ENCODE measurements around the gene SUN1. TPM values are rescaled to one million over a fixed set of nuclear protein-coding genes. Genes with fewer than 3 reads are reported as not detected.

The SUN1 gene
- total RNA-seq, 1 experiment from 2014 or later = 181 TPM

DNA sequence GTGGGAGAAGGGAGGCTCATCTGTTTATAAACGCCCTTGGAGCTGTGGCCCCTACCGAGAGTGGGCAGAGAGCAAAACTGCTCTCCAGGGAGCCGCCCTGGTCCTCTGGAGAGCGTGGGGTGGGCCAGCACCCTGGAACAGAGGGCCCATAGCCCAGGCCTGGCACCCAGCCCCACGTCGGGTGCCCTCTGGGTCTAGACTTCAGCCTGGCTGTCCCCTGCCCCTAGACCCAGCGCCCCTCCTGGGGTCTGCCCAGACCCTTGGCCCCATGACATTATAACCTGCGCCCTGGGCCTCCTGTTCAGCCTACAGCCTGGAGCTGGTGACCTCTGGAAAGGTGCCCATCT lies 68.7 kb downstream of the SUN1 start:
- Histone ChIP-seq H3K27me3 (ENCODE audit: insufficient read depth, low read length) (0 out of 2 replicates have a peak, but pooled peaks cover 2% of the 10 kb centered on the region), H3K36me3 (ENCODE audit: control insufficient read depth in 1 of 2, insufficient read depth in 2 of 2, low read length in 2 of 2) (peaks cover 4 to 7% of the 10 kb centered on the region in 2 experiments; a peak in 2 of 4 replicates), H3K9ac (ENCODE audit: low read length) (no peak overlapping the region), H2AFZ (ENCODE audit: low read depth, low read length, poor library complexity, severe bottlenecking) (no peak overlapping the region), H3K9me2 (ENCODE audit: insufficient read depth) (no peaks in the 10 kb centered on the region), H3K4me1 (ENCODE audit: control insufficient read depth in 1 of 2, insufficient read depth in 2 of 2, low read length in 2 of 2) (peaks cover 7 to 9% of the 10 kb centered on the region in 2 experiments), H3K4me2 (ENCODE audit: low read length) (peak overlapping the region; percentile 46), H3K79me2 (ENCODE audit: insufficient read depth, low read length) (no peaks in the 10 kb centered on the region), H3K9me3 (ENCODE audit: control insufficient read depth in 1 of 2, insufficient read depth in 1 of 2, low read depth in 1 of 2, low read length in 2 of 2) (no peaks in the 10 kb centered on the region), H4K20me1 (ENCODE audit: insufficient read depth) (no peaks in the 10 kb centered on the region), H3K4me3 (replicated peaks in 1 of 2; ENCODE audit: low read depth in 1 of 2, low read length in 2 of 2) (no peak overlapping the region), H3K27ac (ENCODE audit: low read depth, low read length) (peak overlapping the region; percentile 35; the same call in 1 of the 2 replicates)
- DNase-seq (ENCODE audit: low read depth, low spot score) (no peak), ATAC-seq (no peak)
- intact Hi-C loops (cut with micrococcal nuclease) = loop anchor here (10.0 kb wide), 1 partner anchor 164 kb away; no protein-coding TSS in a partner anchor
- POLR2A ChIA-PET = interaction anchor here (1.3 kb wide), 1 partner anchor 45 kb away, joined by 3 read pairs; no protein-coding TSS in a partner anchor
- no peak for TF ChIP-seq CBX3 (IDR thresholded peaks at IDR 0.05; ENCODE audit: low read depth)
- TF ChIP-seq POLR2A (IDR thresholded peaks at IDR 0.05; ENCODE audit: borderline replicate concordance, extremely low read depth, insufficient read depth, insufficient read length) = no peak
- TF ChIP-seq SRF (IDR thresholded peaks at IDR 0.05; ENCODE audit: low read depth) = no peak
- no TSS peak for BruUV-seq (replicated peaks)
- CTCF ChIA-PET = no interaction called here
- RAD21 ChIA-PET (ENCODE audit: low non-redundant PET in 1 of 2, low total read pairs in 2 of 2, uncharacterized antibody in 2 of 2, unreplicated experiment in 2 of 2) = interaction anchor here in 1 of 2 experiments (1.2 kb wide), 1 partner anchor 75 kb away, joined by 5 read pairs; the partner anchor contains the start of gene COX19

DNA sequence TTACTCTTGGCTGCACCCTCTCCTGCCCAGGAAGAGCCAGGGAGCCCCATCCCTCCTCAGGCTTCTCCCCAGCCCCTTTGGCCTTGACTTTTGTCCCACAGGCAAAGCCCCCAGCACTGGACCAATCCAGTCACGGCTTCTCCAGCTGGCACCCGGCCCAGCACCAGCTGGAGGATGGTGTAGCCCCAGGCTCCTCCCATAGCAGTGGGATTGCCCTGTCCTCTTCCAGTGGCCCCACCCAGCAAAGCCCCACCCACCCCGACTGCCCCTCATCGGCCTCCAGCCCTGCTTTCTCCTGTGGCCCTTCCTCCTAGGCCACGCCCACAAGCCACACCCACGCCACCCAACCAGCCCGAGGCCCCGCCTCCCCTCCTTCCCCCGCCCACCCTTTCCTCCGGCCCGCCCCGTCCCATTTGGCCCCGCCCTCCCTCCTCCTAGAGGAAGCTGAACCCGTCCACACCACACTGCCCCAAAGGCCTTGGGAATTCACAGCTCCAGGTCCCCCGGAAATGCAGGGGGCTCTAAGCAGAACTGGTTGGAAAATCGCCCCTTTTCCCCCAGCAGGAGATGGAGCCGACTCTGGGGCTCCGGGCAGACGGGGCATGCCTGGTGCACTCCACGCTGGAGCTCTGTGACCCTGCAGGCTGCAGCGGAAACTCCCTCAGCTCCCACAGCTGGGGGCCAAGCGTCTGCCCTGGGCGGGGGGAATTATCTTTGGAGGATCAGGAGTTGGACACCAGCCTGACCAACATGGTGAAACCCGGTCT lies 69.3 kb downstream of the SUN1 start:
- ChIA-PET RAD21 (ENCODE audit: low non-redundant PET in 1 of 2, low total read pairs in 2 of 2, uncharacterized antibody in 2 of 2, unreplicated experiment in 2 of 2) (interaction anchor here in 1 of 2 experiments (0.6 to 1.2 kb wide), 3 partner anchors 47 to 281 kb away, joined by 3 to 5 read pairs (median 4); partner anchors contain the start of gene COX19), POLR2A (interaction anchor here (0.6 to 1.3 kb wide), 2 partner anchors 44 to 272 kb away, joined by 3 read pairs; no protein-coding TSS in a partner anchor), CTCF (no interaction called here)
- peak overlapping the region; percentile 47 for H3K4me2 ChIP-seq (ENCODE audit: low read length)
- ATAC-seq (peak; percentile 92), DNase-seq (ENCODE audit: low read depth, low spot score) (peak; percentile 76)
- no peaks in the 10 kb centered on the region for H3K9me3 ChIP-seq (ENCODE audit: control insufficient read depth in 1 of 2, insufficient read depth in 1 of 2, low read depth in 1 of 2, low read length in 2 of 2)
- no peaks in the 10 kb centered on the region for H3K79me2 ChIP-seq (ENCODE audit: insufficient read depth, low read length)
- peak overlapping the region; percentile 35; the same call in 1 of the 2 replicates for H3K27ac ChIP-seq (ENCODE audit: low read depth, low read length)
- peaks cover 7 to 9% of the 10 kb centered on the region in 2 experiments for H3K4me1 ChIP-seq (ENCODE audit: control insufficient read depth in 1 of 2, insufficient read depth in 2 of 2, low read length in 2 of 2)
- TF ChIP-seq SP1 (IDR thresholded peaks at IDR 0.05; ENCODE audit: low read depth) (no peak), ZFX (IDR thresholded peaks at IDR 0.05) (no peak), POLR2AphosphoS5 (IDR thresholded peaks at IDR 0.05; ENCODE audit: low read depth, low read length) (no peak), TCF7L2 (IDR thresholded peaks at IDR 0.05; ENCODE audit: borderline replicate concordance, extremely low read depth, insufficient read depth, insufficient read length) (no peak), ELF1 (IDR thresholded peaks at IDR 0.05; ENCODE audit: borderline replicate concordance, low read depth) (no peak), EGR1 (IDR thresholded peaks at IDR 0.05; ENCODE audit: low read depth) (no peak), CEBPB (IDR thresholded peaks at IDR 0.05; ENCODE audit: low read depth) (no peak)
- H4K20me1 ChIP-seq (ENCODE audit: insufficient read depth) = no peaks in the 10 kb centered on the region
- H2AFZ ChIP-seq (ENCODE audit: low read depth, low read length, poor library complexity, severe bottlenecking) = no peak overlapping the region
- intact Hi-C loops (cut with micrococcal nuclease) = loop anchor here (10.0 kb wide), 1 partner anchor 163 kb away; no protein-coding TSS in a partner anchor
- no TSS peak for BruUV-seq (replicated peaks)
- no peak overlapping the region for H3K4me3 ChIP-seq (replicated peaks in 1 of 2; ENCODE audit: low read depth in 1 of 2, low read length in 2 of 2)
- H3K9me2 ChIP-seq (ENCODE audit: insufficient read depth) = no peaks in the 10 kb centered on the region
- no peak overlapping the region for H3K9ac ChIP-seq (ENCODE audit: low read length)
- peaks cover 1 to 4% of the 10 kb centered on the region in 2 experiments; a peak in 2 of 4 replicates for H3K36me3 ChIP-seq (ENCODE audit: control insufficient read depth in 1 of 2, insufficient read depth in 2 of 2, low read length in 2 of 2)
- H3K27me3 ChIP-seq (ENCODE audit: insufficient read depth, low read length) = 0 out of 2 replicates have a peak, but pooled peaks cover 2% of the 10 kb centered on the region
